CD4-positive, alpha-beta T cell treated with Interleukin-2 at 100 ng/mL for 4 hours (primary cell): ENCODE measurements around the gene TMEM221.
"Not testable (repeated sequence)": the region's sequence is repeated elsewhere in the genome, so short reads cannot be mapped to it uniquely, and the experiment has no call there.

Experiments
- DNase-seq: peaks from one replicate; pipeline ENCODE4 v3.0.0-alpha.2; 2020; ENCODE audit warnings: low spot score

Gene TMEM221

GRCh38 chr19:17448131-17448967, at the start of gene TMEM221:
Gene TMEM221 (minus strand): TSS chr19:17448668. CDS start chr19:17448462, 206 bp downstream.
- DNase-seq: peak; percentile 50

- DNase-seq: no peak
Observed at GRCh38 chr19:17497149-17497798, 48.8 kb upstream of the TMEM221 start.

- DNase-seq: peak; percentile 80
Observed at GRCh38 chr19:17496337-17496997, 48.0 kb upstream of the TMEM221 start.

GRCh38 chr19:17495639-17496296, 47.3 kb upstream of the TMEM221 start:
- DNase-seq: no peak

DNA sequence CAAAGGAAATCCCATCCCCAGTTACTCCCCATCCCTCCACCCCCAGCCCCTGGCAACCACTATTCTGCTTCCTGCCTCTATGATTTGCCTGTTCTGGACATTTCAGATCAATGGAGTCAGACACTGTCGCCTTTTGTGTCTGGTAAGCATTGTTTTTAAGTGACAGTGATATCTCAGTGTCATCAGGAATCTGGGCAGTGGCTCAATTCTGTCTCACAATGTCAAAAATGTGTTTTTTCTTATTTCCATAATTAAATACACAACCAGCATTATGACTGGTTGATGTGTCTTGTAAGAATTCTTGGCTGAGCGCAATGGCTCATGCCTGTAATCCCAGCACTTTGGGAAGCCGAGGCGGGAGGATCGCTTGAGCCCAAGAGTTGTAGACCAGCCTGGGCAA, 42.8 kb upstream of the TMEM221 start:
- DNase-seq: no peak

DNA sequence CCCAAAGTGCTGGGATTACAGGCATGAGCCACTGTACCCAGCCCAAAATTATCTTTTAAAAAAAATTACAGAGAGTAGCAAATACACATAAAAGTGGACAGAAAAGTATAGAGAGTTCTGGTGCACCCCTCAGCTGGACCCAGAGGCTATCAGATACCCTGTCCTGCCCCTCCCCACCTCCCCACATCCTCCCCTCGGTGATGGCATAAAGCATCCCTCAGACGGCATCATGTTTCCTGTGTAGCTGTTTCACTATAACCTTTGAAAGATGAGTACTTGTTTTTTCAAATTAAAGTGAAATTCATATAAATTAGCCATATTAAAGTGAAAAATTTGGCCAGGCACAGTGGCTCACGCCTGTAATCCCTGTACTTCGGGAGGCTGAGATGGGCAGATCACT, 41.9 kb upstream of the TMEM221 start:
- peak; percentile 47 for DNase-seq

DNA sequence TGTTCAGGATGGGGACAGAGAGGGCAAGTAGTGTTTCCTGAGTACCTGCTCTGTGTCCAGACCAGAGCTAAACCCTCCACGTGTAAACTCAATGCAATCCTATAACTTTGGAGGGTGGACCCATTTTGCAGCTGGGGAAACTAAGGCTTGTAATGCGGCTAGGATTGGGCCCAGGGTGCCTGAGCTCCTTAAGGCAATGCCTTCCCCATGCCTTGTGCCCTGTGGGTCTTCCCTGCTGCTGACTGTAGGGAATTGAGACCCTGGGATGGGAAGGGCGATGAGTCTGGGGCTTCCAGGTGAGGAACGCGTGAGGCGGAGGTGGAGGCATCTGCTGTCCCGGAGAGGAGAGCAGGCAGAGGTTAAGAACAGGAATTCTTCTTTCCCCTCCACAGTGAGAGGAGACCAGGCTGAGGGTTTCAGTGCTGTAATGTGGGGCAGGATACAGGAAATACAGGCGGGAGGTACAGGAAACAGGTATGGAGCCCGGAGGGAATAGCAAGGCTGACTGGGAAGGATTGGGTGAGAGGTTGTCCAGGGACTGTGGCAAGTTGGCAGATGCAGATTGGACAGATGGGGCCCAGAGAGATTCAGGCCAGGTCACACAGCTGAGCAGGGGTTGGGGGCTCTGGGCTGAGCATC, 41.0 kb upstream of the TMEM221 start:
- no peak for DNase-seq

DNA sequence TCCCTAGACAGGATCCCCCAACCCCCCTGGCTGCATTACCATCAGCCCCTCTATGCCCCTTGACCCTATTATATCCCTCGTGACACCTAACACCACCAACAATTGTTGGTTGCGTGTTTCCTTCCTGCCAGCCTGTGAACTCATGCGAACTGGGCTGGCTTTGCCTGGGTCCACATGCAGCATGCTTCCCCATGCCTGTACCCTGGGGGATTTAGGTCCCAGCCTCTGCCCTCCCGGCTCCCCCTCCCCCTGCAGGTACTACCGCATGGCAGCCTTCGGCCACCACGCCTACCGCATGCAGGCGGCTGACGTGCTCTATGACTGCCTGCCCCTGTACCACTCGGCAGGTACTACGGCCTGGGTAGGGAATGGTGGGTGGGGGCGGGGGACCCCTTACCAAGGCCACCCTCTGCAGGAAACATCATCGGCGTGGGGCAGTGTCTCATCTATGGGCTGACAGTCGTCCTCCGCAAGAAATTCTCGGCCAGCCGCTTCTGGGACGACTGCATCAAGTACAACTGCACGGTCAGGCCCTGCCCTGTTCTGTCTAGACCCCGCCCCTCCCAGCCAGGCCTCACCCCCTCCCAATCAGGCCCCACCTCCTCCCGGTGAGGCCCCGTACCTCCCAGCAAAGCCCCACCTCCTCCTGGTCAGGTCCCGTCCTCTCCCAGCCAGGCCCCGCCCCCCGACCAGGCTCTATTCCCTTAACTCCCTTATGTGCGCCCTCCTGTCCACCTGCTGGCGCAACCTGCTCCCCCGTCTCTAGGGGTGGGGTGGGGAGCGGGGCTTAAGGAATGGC, 40.3 kb upstream of the TMEM221 start:
- peak; percentile 79 for DNase-seq

DNA sequence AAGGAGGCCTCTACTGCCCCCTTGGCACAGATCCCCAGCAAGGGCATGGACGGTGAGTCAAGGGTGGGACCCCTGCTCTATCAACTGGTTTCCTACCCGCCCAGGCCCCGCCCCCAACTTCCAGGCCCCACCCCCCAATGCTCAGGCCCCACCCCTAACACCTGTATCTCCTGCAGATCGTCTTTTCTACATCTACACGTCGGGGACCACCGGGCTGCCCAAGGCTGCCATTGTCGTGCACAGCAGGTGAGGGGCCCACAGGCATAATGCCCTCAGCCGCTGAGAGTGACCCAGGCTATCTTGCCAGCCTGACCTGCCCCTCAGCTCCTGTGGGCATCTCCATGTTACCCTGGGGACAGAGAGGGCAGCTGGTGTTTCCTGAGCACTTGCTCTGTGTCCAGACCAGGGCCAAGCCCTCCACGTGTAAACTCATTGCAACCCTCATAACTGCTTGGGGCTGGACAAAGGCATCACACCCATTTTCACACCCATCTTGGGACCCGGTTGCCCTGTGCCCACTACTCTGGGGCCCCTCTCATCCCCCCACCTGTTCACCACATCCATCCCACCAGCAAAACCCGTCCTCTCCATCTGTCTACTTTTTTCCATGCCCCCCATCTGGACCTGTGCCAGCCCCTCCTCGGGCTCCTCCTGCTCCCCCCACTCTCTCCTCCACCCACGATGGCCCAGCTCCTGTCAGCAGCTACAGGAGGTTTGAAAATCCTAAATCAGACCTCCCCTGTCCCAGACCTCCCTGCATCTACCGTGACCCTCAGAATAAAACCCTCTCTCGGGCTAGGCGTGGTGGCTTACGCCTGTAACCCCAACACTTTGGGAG, 39.0 kb upstream of the TMEM221 start:
- no peak for DNase-seq

- no peak for DNase-seq
Observed at GRCh38 chr19:17486545-17487240, 38.2 kb upstream of the TMEM221 start.

DNA sequence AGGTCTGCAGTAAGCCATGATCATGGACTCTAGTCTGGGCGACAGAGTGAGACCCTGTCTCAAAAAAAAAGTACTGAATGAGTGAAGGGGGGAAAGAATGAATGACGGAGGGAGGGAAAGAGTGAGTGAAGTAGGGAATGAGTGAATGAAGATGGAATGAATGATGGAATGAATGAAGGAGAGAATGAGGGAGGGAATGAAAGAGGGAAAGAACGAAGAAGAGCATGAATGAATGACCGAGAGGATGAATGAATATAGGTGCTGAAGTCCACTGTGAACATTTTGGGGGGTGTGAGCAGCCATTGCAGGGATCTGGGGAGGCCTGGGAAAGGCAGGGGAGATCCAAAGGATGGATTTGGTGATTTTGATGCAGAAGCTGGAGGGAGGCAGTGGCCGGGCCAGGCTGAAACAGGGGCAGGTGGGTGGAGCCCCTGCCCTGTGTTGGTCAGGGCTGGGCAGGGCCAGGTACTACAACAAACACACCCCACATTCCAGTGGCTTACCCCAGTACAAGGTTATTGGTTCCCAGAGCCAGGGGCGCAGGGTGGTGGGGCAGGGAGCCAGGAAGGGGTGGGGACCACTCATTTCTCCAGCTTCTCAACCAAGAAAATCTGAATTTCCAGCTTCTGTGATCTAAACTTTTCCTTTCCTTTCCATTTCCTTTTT, 36.2 kb upstream of the TMEM221 start:
- DNase-seq: no peak

- no peak for DNase-seq
Observed at GRCh38 chr19:17483605-17484002, 35.1 kb upstream of the TMEM221 start.

DNA sequence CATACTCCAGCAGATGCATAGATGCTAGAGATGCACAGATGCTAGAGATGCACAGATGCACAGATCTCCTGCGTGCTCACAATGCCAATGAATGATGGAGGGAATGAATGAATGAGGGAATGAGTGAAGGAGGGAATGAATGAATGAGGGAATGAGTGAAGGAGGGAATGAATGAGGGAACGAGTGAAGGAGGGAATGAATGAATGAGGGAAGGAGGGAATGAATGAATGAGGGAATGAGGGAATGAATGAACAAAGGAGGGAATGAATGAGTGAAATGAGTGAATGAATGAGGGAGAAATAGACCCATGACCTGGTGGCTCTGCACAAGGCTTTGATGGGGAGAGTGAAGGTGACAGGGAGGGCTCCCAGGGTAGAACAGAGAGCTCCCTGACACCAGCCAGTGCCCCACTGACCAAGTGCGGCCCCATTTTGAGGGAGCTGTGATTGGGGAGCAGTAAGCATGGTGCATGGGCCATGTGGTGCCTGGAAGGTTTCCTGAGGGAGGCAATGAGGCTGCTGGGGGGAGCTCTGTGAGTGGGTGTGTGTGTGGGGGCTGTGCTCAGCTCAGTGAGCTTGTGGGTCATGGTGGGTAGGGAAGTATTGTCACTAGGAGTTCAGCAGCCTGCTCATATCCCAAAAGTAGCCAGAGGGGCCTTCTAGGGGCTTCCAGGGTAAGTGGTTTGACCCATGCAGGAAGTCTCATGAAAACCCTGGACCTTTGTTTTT, 34.6 kb upstream of the TMEM221 start:
- no peak for DNase-seq

DNA sequence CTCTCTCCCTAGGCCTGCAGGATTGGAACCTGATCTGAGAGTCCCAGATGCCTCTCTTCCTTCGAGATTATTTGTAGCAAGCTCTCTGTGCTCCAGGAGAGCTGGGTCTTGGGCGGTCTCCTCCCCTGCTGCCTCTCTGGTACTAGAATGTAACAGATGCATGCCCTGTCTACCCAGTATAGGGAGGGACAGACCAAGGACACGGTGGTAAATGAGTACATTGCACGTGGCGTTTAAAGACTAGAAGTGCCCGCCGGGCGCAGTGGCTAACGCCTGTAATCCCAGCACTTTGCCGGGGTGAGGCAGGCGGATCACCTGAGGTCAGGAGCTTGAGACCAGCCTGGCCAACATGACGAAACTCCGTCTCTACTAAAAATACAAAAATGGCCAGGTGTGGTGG, 33.5 kb upstream of the TMEM221 start:
- DNase-seq: no peak

- DNase-seq: no peak
Observed at GRCh38 chr19:17479325-17479791, 30.9 kb upstream of the TMEM221 start.

GRCh38 chr19:17475541-17476115, 27.2 kb upstream of the TMEM221 start:
- no peak for DNase-seq

DNA sequence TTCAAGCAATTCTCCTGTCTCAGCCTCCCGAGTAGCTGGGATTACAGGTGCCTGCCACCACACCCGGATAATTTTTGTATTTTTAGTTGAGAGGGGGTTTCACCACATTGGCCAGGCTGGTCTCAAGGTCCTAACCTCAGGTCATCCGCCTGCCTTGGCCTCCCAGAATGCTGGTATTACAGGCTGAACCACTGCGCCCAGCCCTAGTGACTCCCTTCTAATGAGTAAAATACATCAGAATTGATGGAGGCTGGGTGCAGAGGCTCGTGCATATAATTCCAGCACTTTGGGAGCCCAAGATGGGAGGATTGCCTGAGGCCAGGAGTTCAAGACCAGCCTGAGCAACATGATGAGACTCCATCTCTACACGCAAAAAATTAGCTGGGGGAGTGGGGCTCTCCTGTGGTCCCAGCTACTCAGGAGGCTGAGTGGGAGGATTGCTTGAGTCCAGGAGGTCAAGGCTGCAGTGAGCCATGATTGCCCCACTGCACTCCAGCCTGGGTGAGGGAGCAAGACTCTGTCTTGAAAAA, 26.6 kb upstream of the TMEM221 start:
- not testable (repeated sequence) for DNase-seq

GRCh38 chr19:17473041-17473440, 24.6 kb upstream of the TMEM221 start:
- DNase-seq: peak; percentile 27
